PFSK-1 (cell line): ENCODE results near the gene PCBD1.

ENCODE experiments used
- FOXP2 ChIP-seq: optimal IDR thresholded peaks from 2 replicates; pipeline ENCODE3; 2011; ENCODE audit warnings: borderline replicate concordance, control low read depth, inconsistent platforms; ENCODE audit not compliant: insufficient read depth; ENCODE audit errors: extremely low read length, extremely low read depth
- POLR2AphosphoS5 ChIP-seq: IDR thresholded peaks from 2 replicates; pipeline ENCODE4 v1.6.1; 2012; ENCODE audit warnings: low read depth, mild to moderate bottlenecking, control low read depth, low read length, moderate library complexity
- SIN3A ChIP-seq: IDR thresholded peaks from 2 replicates; pipeline ENCODE4 v1.6.1; 2012; ENCODE audit warnings: mild to moderate bottlenecking, low read length, moderate library complexity, borderline replicate concordance; ENCODE audit not compliant: insufficient read depth
- TAF1 ChIP-seq: IDR thresholded peaks from 2 replicates; pipeline ENCODE4 v1.6.1; 2012; ENCODE audit warnings: low read length, control low read depth, borderline replicate concordance; ENCODE audit not compliant: insufficient read depth
- TF ChIP-seq, protein P1 (sequence below), 2 experiments: IDR thresholded peaks; 2 replicates each; pipeline versions ENCODE4 v1.6.1 to v1.8.0; 2011 to 2012; ENCODE audit warnings: low read depth in 2 of 2, low read length in 2 of 2, control low read depth in 1 of 2, inconsistent platforms in 1 of 2, mild to moderate bottlenecking in 1 of 2, moderate library complexity in 1 of 2; ENCODE audit not compliant: insufficient read depth in 1 of 2

PCBD1 gene

DNA sequence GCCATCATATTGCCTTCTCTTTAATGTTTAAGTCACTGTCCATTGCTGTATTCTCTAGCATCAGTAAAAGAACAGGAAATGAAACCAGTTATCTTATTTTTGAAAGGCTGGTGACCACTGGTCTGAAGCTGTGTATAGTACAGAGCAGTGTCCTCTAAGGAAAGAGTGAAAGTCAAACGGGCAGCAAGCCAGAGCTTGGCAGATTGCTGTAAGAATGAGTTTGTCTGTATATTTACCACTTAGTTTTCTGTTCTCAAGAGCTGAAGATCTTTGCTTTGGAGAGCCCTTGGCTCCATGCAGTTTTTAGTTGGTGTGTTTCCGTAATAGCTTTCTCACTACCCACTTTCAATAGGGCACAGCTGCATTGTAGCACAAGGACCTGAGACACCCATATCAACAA is 31.9 kb downstream of the PCBD1 start:
- TF ChIP-seq FOXP2 (no peak), POLR2AphosphoS5 (no peak), SIN3A (no peak)
- TF ChIP-seq, protein P1, sequence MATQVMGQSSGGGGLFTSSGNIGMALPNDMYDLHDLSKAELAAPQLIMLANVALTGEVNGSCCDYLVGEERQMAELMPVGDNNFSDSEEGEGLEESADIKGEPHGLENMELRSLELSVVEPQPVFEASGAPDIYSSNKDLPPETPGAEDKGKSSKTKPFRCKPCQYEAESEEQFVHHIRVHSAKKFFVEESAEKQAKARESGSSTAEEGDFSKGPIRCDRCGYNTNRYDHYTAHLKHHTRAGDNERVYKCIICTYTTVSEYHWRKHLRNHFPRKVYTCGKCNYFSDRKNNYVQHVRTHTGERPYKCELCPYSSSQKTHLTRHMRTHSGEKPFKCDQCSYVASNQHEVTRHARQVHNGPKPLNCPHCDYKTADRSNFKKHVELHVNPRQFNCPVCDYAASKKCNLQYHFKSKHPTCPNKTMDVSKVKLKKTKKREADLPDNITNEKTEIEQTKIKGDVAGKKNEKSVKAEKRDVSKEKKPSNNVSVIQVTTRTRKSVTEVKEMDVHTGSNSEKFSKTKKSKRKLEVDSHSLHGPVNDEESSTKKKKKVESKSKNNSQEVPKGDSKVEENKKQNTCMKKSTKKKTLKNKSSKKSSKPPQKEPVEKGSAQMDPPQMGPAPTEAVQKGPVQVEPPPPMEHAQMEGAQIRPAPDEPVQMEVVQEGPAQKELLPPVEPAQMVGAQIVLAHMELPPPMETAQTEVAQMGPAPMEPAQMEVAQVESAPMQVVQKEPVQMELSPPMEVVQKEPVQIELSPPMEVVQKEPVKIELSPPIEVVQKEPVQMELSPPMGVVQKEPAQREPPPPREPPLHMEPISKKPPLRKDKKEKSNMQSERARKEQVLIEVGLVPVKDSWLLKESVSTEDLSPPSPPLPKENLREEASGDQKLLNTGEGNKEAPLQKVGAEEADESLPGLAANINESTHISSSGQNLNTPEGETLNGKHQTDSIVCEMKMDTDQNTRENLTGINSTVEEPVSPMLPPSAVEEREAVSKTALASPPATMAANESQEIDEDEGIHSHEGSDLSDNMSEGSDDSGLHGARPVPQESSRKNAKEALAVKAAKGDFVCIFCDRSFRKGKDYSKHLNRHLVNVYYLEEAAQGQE (IDR thresholded peaks at IDR 0.05; ENCODE audit: insufficient read depth in 1 of 2, low read depth in 2 of 2, low read length in 2 of 2): no peak

DNA sequence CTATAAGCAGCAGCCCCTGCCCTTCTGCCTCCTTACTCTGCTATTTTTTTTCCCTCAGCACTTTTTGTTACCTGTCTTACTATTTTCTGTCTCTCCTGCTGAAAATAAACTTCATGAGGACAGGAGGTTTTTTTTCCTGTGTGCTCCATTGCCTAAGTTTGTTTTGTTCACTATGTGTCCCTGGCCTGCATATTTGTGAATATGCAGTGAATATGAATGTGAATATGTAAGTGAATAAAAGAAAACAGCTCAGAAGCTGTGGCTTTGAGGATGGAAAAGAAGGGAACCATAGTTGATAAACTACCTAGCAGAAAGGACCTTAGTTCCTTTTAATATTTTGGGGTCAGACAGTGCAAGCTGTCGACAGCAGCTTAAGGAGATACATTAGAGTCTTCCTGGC is 34.9 kb downstream of the PCBD1 start:
- TF ChIP-seq FOXP2: no peak
- no peak for TF ChIP-seq SIN3A
- TF ChIP-seq POLR2AphosphoS5: no peak
- no peak for TF ChIP-seq TAF1
- TF ChIP-seq, protein P1 (IDR thresholded peaks at IDR 0.05; ENCODE audit: insufficient read depth in 1 of 2, low read depth in 2 of 2, low read length in 2 of 2): no peak

DNA sequence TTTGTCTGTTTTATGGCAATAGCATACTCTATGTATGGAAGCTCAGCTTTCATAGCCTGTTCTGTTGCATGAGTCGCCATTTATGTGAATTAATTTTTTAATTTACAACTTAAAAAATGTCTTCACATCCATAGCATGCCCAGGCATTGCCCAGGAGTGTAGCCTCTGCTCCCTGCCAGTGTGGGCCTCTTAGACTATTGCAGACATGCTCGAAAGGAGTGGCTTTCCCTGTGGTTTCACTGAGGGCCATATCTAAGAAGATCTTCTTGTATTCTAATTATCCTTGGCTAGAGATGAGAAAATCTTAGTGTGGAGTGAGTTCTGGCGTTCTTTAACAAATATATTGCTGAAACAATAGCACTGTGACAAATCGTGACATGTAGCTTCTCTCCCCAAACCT is 35.3 kb downstream of the PCBD1 start:
- no peak for TF ChIP-seq POLR2AphosphoS5

DNA sequence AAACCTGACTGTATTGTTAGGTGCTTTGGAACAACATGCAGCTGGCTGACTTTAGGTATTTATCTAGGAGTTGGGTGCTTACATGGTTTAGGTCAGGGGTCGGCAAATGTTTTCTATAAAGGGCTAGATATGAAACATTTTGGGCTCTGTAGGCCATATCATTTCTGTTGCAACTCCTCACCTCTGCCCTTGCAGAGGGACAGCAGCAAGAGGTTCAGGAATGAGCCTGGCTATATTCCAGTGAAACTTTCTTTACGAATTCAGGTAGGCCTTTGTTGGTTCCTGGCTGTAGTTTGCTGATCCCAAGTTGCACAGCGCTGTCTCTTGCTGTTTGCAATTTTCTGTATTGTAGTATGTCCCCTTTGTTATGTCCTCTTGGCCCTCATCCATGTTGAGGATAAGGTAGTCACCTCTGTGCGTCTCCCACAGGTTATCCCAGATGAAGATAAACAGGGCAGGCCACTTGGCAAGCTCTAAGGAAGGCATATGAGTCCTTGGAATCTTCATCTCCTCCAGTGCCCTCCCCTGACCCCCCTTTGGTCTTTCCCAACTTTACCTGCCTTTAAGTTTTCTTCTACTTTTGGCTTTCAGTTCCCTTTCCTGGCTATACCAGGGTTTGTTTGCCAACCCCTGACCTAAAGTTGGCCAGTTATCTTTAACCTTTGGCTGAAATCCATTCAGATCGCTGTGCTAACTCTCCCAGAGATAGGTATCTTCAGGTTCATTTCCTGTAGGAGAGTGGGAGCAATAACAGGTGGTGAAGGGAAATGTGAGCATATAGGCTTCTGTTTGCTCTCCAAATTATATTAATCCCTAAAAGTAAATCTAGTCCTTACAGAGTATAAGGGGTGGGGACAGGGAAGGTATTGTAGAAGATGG is 36.5 kb downstream of the PCBD1 start:
- no peak for TF ChIP-seq POLR2AphosphoS5
- TF ChIP-seq TAF1: no peak
- TF ChIP-seq SIN3A: no peak
- no peak for TF ChIP-seq FOXP2
- TF ChIP-seq, protein P1 (IDR thresholded peaks at IDR 0.05; ENCODE audit: insufficient read depth in 1 of 2, low read depth in 2 of 2, low read length in 2 of 2): no peak

DNA sequence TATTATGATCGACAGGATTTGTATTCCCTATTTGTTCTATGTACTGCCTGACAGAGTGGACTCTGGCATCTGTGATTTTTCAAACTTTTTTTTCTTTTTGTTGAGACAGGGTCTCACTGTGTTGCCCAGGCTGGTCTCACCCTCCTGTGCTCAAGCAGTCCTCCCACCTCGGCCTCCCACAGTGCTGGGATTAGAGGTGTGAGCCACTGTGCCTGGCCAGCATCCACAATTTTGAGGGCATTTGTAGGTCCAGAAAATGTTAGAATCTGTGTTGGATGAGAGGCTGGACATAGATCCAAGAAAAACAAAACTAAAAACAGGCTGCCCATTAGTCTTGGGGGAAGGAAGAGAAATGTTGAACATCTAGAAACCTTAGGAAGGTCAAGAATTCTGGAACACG is 38.3 kb downstream of the PCBD1 start:
- TF ChIP-seq SIN3A (no peak), FOXP2 (no peak)
- TF ChIP-seq, protein P1 (IDR thresholded peaks at IDR 0.05; ENCODE audit: insufficient read depth in 1 of 2, low read depth in 2 of 2, low read length in 2 of 2): no peak
